Fibroblast of lung (primary cell): Measurements from ENCODE around the gene CD86.

ENCODE experiments used
- CTCF ChIP-seq, 2 donors: IDR thresholded peaks in 1 of 2; conservative IDR thresholded peaks in 1 of 2; 1 replicate in 1 of 2; 2 replicates in 1 of 2; pipeline ENCODE4 v1.5.1; 2011 to 2012; ENCODE audit warnings: low read length in 2 of 2, control low read depth in 1 of 2, inconsistent platforms in 1 of 2, low read depth in 1 of 2, mild to moderate bottlenecking in 1 of 2
- EZH2 ChIP-seq: IDR thresholded peaks from 2 replicates; pipeline ENCODE4 v1.5.1; 2012; ENCODE audit warnings: low read length, control low read depth, mild to moderate bottlenecking; ENCODE audit errors: missing control alignments

GRCh38 chr3:122084799-122085198 lies 29.6 kb downstream of the CD86 start:
- TF ChIP-seq CTCF (conservative IDR thresholded peaks at IDR 0.05 in 1 of 2, IDR thresholded peaks at IDR 0.05 in 1 of 2; ENCODE audit: low read depth in 1 of 2, low read length in 2 of 2) (no peak), EZH2 (no peak)
